AG04450 (cell line): ENCODE results near the gene CNTN1. TPM values are rescaled to one million over a fixed set of nuclear protein-coding genes. Genes with fewer than 3 reads are reported as not detected.

Experiments used
- CTCF ChIA-PET: fragments of 300-600, 350-600 bp; formaldehyde crosslinking; extraction: SDS; loops from one replicate; lab custom pipeline; 2022; ENCODE audit warnings: antibody characterized with exemption, inconsistent platforms; lab: Charles Lee
- POLR2A ChIA-PET: fragments of 350-600 bp; formaldehyde crosslinking; extraction: SDS; loops from one replicate; lab custom pipeline; 2021; ENCODE audit warnings: antibody characterized with exemption, inconsistent platforms; lab: Yijun Ruan, JAX
- DNase-seq: peaks from one replicate; pipeline ENCODE4 v3.0.0-alpha.2; 2011; ENCODE audit warnings: low read depth, low spot score
- H3K27ac ChIP-seq: one replicate; pipeline ENCODE4 v1.5.1; 2012; ENCODE audit warnings: low read depth, low read length, control low read depth
- H3K27me3 ChIP-seq: one replicate; pipeline ENCODE4 v1.6.0; 2012; ENCODE audit warnings: low read length; ENCODE audit not compliant: control insufficient read depth, insufficient read depth
- H3K4me3 ChIP-seq: 2 replicates; pipeline ENCODE4 v1.5.1; 2011; ENCODE audit warnings: mild to moderate bottlenecking, low read depth, low read length, control low read depth
- H3K9me3 ChIP-seq: 2 replicates; pipeline ENCODE4 v1.5.1; 2012; ENCODE audit warnings: low read length; ENCODE audit not compliant: control insufficient read depth, insufficient read depth
- CTCF ChIP-seq: IDR thresholded peaks from 2 replicates; pipeline ENCODE4 v1.5.1; 2011; ENCODE audit warnings: low read depth, low read length, control low read depth, inconsistent platforms
- polyA plus RNA-seq: library from polyadenylated mRNA; depleted of rRNA; stranded (reverse); fragments of >200 nt; gene quantifications from 2 replicates; pipeline ENCODE4 v1.2.3, GENCODE V29; 2011

CNTN1 gene
- polyA plus RNA-seq, 1 experiment, result 0.19 TPM

DNA sequence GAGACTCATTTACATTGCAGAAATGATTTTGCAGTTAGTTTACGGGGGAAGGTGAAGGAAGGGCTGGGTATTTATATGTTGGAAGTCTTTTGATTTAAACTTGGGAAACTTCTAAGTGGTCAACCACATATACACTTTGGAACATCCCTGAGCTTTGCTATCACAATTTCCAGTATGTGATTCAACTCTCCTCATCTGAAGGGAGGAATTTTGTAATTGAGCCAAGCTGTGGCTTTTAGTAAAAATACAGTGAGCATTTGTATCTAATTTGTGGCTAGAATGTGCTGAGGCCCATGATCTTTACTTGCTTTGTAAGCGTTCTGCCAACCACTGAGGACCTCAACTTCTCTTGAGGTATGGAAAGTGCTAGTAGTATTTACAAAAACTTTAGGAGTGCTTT lies 260.8 kb downstream of the CNTN1 start:
- DNase-seq, result no peak
- Histone ChIP-seq H3K4me3 (no peak overlapping the region), H3K27me3 (no peaks in the 10 kb centered on the region), H3K9me3 (no peaks in the 10 kb centered on the region), H3K27ac (no peak overlapping the region)
- POLR2A ChIA-PET, result no interaction called here
- TF ChIP-seq CTCF, result no peak
- CTCF ChIA-PET, result no interaction called here

DNA sequence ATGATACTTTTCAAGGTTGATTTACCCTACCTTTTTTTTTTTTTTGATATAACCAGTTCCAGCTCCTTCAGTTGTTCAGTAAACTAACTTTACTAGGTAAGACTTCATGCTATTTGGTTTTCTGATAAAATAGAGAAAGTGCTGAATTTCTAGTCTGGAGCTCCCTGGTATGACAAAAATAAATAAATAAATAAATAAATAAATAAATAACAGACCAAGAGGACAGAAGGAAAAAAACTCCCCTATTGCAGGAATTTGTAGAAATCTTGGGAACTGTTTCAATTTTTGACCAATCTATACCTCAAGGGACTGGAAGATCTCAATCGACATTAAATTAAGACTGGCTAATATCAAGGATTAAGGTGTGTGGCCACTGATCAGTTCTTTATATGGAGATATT lies 265.2 kb downstream of the CNTN1 start:
- ChIA-PET CTCF (interaction anchor here (1.0 kb wide), 1 partner anchor 12 kb away, joined by 4 read pairs; no protein-coding TSS in a partner anchor), POLR2A (no interaction called here)
- no peak overlapping the region for H3K4me3 ChIP-seq
- no peak for DNase-seq
- no peak for TF ChIP-seq CTCF
- H3K9me3 ChIP-seq, result no peaks in the 10 kb centered on the region
- H3K27ac ChIP-seq, result no peak overlapping the region
- no peaks in the 10 kb centered on the region for H3K27me3 ChIP-seq

DNA sequence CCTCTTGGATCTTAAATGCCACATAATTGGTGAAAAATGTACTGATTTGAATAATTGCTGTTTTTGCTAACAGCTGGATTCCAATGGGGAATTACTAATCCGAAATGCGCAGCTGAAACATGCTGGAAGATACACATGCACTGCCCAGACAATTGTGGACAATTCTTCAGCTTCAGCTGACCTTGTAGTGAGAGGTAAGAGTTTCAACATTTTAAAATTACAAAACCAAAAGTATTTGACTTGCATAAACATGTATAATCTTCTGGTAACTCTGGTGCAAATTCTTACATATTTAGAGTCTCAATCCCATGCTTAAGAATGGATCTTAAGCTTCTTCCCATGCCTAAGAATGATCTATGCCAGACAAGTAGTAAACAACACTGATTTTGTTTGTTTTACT lies 266.8 kb downstream of the CNTN1 start:
- POLR2A ChIA-PET, result no interaction called here
- no peak overlapping the region for H3K27ac ChIP-seq
- CTCF ChIA-PET, result interaction anchor here (1.5 to 2.2 kb wide), 2 partner anchors 13 to 1065 kb away, joined by 9 to 10 read pairs; no protein-coding TSS in a partner anchor

DNA sequence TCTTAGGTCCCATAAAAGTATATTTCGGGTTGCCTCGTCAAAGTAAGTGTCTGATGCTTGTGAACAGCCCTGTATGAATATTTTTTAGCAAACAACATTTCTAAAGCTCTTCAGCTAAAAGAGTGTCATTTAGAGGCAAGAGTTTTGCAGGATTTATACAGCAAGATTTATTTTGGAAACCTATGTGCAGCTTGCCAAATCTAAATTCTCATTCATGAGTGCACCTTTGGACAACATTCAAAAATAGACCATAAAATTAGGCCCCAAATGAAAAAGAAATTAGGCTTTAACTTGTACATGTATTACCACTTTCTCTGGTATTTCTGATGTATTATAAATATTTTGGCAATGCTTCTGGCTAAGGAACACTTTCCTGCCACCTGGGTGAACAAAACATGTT lies 271.5 kb downstream of the CNTN1 start:
- Histone ChIP-seq H3K4me3 (no peak overlapping the region), H3K27ac (no peak overlapping the region), H3K9me3 (no peaks in the 10 kb centered on the region), H3K27me3 (no peaks in the 10 kb centered on the region)
- TF ChIP-seq CTCF, result no peak
- ChIA-PET POLR2A (no interaction called here), CTCF (interaction anchor here (1.1 kb wide), 1 partner anchor 17 kb away, joined by 3 read pairs; no protein-coding TSS in a partner anchor)
- DNase-seq, result no peak

More for the DNA sequence above, 266.8 kb downstream of the CNTN1 start:
- Histone ChIP-seq H3K4me3 (no peak overlapping the region), H3K27me3 (no peaks in the 10 kb centered on the region), H3K9me3 (no peaks in the 10 kb centered on the region)
- no peak for TF ChIP-seq CTCF
- DNase-seq, result peak; percentile 6

DNA sequence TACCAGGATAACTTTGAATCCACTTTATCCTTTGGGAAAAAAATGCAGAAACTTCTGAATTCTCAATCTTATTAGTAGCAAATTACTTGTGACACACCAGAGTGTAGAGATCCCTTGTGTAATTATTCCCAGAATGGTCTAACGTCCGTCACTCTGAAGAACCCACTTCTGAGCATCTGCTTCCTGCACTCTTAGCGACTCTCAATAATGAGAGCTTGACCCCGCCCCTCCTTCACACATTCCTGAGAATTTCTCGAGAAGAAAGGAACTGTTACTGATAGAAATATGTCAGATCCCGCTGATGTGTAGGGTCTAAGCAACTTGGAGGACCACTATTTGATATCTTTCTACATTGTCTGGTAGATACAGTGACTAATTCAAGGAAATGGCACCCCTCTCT lies 277.6 kb downstream of the CNTN1 start:
- ChIA-PET CTCF (interaction anchor here (1.6 kb wide), 1 partner anchor 1055 kb away, joined by 3 read pairs; no protein-coding TSS in a partner anchor), POLR2A (no interaction called here)
- TF ChIP-seq CTCF, result no peak
- Histone ChIP-seq H3K4me3 (no peak overlapping the region), H3K27me3 (no peaks in the 10 kb centered on the region), H3K27ac (no peak overlapping the region), H3K9me3 (no peaks in the 10 kb centered on the region)
- no peak for DNase-seq
